Heart right ventricle (tissue), 16 donors: ENCODE data around the gene RPGRIP1. TPM values are rescaled to one million over a fixed set of nuclear protein-coding genes. Genes with fewer than 3 reads are reported as not detected.

ENCODE experiments used
- ATAC-seq, 8 donors: fragments of 200-7000 bp; cut with Tn5 transposase; one replicate each; pipeline ENCODE4 v1.9.1; 2020; ENCODE audit warnings: mild to moderate bottlenecking in 8 of 8, moderate library complexity in 8 of 8, moderate number of reproducible peaks in 1 of 8
- DNase-seq, 2 donors: peaks; one replicate each; pipeline ENCODE4 v3.0.0-alpha.2; 2020
- H3K27ac ChIP-seq, 10 donors: fragments of 200-600 bp; sonication (generic) in 2 of 10; one replicate each; pipeline versions ENCODE4 v1.5.0 to v1.8.0; 2020 to 2022; ENCODE audit warnings: mild to moderate bottlenecking in 3 of 10
- H3K27me3 ChIP-seq, 7 donors: fragments of 200-600 bp; one replicate each; pipeline ENCODE4 v1.8.0; 2021 to 2022; ENCODE audit warnings: mild to moderate bottlenecking in 2 of 7
- H3K36me3 ChIP-seq, 9 donors: fragments of 200-600 bp; sonication (generic) in 1 of 9; one replicate each; pipeline versions ENCODE4 v1.5.0 to v1.8.0; 2020 to 2022; ENCODE audit warnings: mild to moderate bottlenecking in 2 of 9
- H3K4me1 ChIP-seq, 9 donors: fragments of 200-600 bp; sonication (generic) in 1 of 9; one replicate each; pipeline versions ENCODE4 v1.5.0 to v1.8.0; 2020 to 2022; ENCODE audit warnings: mild to moderate bottlenecking in 4 of 9
- H3K4me3 ChIP-seq, 10 donors: fragments of 200-600 bp; sonication (generic) in 2 of 10; one replicate each; pipeline versions ENCODE4 v1.5.0 to v1.8.0; 2020 to 2022; ENCODE audit warnings: mild to moderate bottlenecking in 7 of 10, moderate library complexity in 2 of 10
- H3K9me3 ChIP-seq, 11 donors: fragments of 200-600 bp in 10 of 11; sonication (generic) in 2 of 11; one replicate each; pipeline versions ENCODE4 v1.5.0 to v1.8.0; 2013 to 2022; ENCODE audit warnings: mild to moderate bottlenecking in 2 of 11, control low read depth in 1 of 11, moderate library complexity in 1 of 11
- WGBS, 2 donors: extraction: QIAGEN DNeasy Blood & Tissue Kit; methylation state at CpG; one replicate each; pipeline ENCODE4 v1.1.7; 2013; ENCODE audit warnings: inconsistent platforms in 1 of 2; 5-methylcytosine and 5-hydroxymethylcytosine counted together
- intact Hi-C, 10 donors: fragments of 100-400 bp; cut with DNase I; formaldehyde crosslinking; loops; one replicate each; pipeline versions ENCODE4 v1.11.1 to v1.14.2; 2022
- polyA plus RNA-seq, 2 donors: library from polyadenylated mRNA; stranded (reverse); fragments of 200-250 nt; gene quantifications; one replicate each; pipeline ENCODE4 v1.2.3, GENCODE V29; 2013
- total RNA-seq, 10 donors: library from RNA; stranded (reverse); fragmentation: NEBNext Ultra II Directional in 3 of 10; extraction: Animal tissue kit (Norgen Biotek cat#: 25700) in 3 of 10; gene quantifications; one replicate each; pipeline versions ENCODE4 v1.2.1 to v1.2.4, GENCODE V29; 2021 to 2023
- TF ChIP-seq, protein P1 (sequence below), 9 donors: fragments of 200-600 bp; sonication (generic) in 2 of 9; IDR thresholded peaks; one replicate each; pipeline versions ENCODE4 v1.5.0 to v1.8.0; 2021 to 2022; ENCODE audit warnings: antibody characterized with exemption in 9 of 9, mild to moderate bottlenecking in 5 of 9, moderate library complexity in 1 of 9
- donor health status: Arrhythmogenic right ventricular cardiomyopathy.
- donor health status: ischemic (EF 13 %, LVEDD 7.1; RV severe dilation, severe dysfunction).
- donor health status: healthy with polysubstance abuse.
- donor health status: DM: no; HTN: yes; CAD: no.
- donor health status: DM: no; HTN: no; CAD: no.
- donor health status: ischemic (EF 25% LVEDD 6.9; RV normal size, moderate dysfunction).
- donor health status: ischemic (EF 25% LVEDD 5.7; RV mildly dilated, moderate dysfunction).
- donor health status: healthy.
- donor health status: DM: yes; HTN: yes; CAD: no.
- donor health status: Ischemic cardiomyopathy.
- donor health status: ischemic (EF 35%, LVEDD 5.7; RV mildly dilated, moderate dysfunction).
- donor health status: nonischemic (EF 11% LVEDD 7.7; RV severe dilation, severe dysfunction).
- donor health status: DM: yes; HTN: yes; CAD: no.
- donor health status: PGD.
- donor health status: ischemic (EF 29% LVEDD 5.4; RV normal size, mild dysfunction).
- donor health status: nonischemic (EF 23%, LVEDD 6.1; RV moderate dilation, normal function).

Gene RPGRIP1
- total and polyA plus RNA-seq, 12 donors, result 0.12 to 0.85 (median 0.34) TPM; not detected in 1

DNA sequence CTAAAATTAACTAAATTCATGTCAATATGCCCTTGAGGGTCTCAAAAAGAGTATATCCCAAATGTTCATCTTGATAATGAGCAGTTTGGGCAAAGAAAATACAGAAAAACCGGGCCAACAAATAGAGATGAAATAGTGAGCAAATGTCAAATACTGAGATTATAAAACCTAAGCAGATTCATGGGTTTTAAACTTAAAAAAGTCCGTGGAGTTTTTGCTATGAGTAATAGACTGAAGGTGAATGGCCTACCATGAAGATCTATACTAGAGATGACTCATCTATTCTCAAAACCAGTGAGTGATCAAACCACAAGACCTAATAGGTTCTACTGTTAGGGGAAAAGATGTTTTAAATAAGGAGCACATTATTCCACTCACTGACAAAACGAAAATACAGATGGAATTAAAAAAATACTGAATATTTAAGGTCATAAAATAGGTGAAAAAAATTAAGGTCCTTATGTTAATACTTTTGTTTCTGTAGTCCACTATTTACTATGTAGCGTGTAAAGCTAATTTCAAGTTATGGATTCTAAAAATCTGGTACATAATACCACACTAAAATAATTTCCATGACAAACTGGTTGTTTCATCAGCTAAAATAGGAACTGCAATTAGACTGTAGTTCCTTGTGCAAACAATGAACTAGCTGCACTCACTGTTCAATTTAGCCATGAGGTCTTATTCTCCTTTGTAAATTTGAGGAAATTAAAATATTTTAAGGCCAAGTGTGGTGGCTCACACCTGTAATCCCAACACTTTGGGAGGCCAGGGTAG lies 15.7 kb upstream of the RPGRIP1 start:
- WGBS, 2 donors, result 49 to 62% methylated on average over 4 of the region's 4 CpGs
- Histone ChIP-seq H3K36me3 (peaks cover 0 to 85% (median 21%) of the 10 kb centered on the region in 9 donors), H3K27ac (peak overlapping the region in 3 of 10 donors; percentile 24 to 54 (median 25)), H3K27me3 (no peaks in the 10 kb centered on the region), H3K9me3 (no peaks in the 10 kb centered on the region), H3K4me3 (peak overlapping the region in 1 of 10 donors; percentile 5), H3K4me1 (peaks cover 4 to 88% (median 82%) of the 10 kb centered on the region in 9 donors)
- intact Hi-C loops, result loop anchor here in 2 of 10 donors (10.0 kb wide), 1 partner anchor 121 kb away; the partner anchor contains the start of gene SUPT16H (in 2 of the 2)
- no peak for DNase-seq
- ATAC-seq, result no peak
- TF ChIP-seq, protein P1, sequence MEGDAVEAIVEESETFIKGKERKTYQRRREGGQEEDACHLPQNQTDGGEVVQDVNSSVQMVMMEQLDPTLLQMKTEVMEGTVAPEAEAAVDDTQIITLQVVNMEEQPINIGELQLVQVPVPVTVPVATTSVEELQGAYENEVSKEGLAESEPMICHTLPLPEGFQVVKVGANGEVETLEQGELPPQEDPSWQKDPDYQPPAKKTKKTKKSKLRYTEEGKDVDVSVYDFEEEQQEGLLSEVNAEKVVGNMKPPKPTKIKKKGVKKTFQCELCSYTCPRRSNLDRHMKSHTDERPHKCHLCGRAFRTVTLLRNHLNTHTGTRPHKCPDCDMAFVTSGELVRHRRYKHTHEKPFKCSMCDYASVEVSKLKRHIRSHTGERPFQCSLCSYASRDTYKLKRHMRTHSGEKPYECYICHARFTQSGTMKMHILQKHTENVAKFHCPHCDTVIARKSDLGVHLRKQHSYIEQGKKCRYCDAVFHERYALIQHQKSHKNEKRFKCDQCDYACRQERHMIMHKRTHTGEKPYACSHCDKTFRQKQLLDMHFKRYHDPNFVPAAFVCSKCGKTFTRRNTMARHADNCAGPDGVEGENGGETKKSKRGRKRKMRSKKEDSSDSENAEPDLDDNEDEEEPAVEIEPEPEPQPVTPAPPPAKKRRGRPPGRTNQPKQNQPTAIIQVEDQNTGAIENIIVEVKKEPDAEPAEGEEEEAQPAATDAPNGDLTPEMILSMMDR (IDR thresholded peaks at IDR 0.05), result no peak

DNA sequence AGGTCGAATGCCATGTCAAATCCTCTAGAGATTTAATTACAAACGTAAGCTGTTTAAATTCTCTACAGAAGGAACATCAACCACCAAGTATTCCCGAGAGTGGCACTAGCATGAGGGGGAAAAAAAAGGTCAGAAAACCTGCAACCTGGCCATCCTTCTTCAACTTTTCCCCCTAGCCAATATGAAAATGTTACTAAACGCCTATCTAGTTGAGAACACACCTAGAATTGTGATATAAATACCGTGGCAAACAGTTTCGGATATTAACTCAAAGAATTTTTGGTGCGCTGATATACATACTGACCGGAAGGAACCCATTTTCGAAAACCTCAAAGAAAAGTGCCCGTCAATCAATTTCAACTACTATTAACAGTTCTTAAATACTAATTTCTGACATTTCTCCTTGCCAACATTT lies 12.4 kb upstream of the RPGRIP1 start:
- Histone ChIP-seq H3K36me3 (peaks cover 0 to 55% (median 12%) of the 10 kb centered on the region in 9 donors), H3K9me3 (no peaks in the 10 kb centered on the region), H3K27me3 (no peaks in the 10 kb centered on the region), H3K27ac (peak overlapping the region in 6 of 10 donors; percentile 18 to 97 (median 96)), H3K4me3 (peak overlapping the region; percentile 1 to 97 (median 78)), H3K4me1 (peaks cover 4 to 69% (median 63%) of the 10 kb centered on the region in 9 donors)
- intact Hi-C loops, result loop anchor here in 3 of 10 donors (5.0 to 10.0 kb wide), 2 partner anchors 40 to 117 kb away; partner anchors contain the start of gene SUPT16H (in 2 of the 3)
- TF ChIP-seq, protein P1 (IDR thresholded peaks at IDR 0.05), result no peak
- no peak for DNase-seq
- ATAC-seq, result no peak
- WGBS, 2 donors, result 3 to 7% methylated on average over 10 of the region's 10 CpGs

DNA sequence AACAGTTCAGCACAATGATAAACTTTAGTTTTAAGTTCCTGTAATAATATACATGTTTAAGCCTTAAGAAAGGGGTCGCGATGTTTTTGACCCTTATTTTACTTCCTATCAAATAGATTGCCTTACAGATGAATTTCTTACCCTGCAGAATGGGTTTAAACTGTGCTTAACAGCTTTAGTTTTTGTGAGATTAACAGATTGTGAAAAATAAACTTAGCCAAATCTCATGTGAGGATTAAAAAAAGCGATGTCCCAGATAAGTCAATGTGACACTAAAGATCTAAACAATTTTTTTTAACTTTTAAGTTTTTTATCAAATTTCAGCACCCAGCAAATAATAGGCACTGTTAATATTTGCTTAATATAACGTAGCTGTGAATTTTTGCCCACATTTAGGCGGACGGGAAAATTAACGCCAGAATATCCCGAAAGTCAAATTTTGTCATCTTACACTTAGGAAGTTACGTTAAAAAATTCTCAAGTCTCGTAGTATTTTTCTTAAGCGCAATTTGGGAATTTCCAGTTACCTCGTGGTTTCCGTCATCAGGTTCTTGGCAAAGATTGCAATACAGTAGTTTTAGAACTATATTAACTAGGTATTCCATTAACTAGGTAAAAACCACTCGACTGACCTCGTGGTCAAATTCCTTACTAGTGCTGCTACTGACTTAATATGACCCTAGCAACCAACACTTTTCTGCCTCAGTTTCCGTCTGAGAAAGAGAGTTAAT lies 11.8 kb upstream of the RPGRIP1 start:
- peaks cover 4 to 63% (median 57%) of the 10 kb centered on the region in 9 donors for H3K4me1 ChIP-seq
- TF ChIP-seq, protein P1 (IDR thresholded peaks at IDR 0.05), result no peak
- WGBS, 2 donors, result 2 to 3% methylated on average over 16 of the region's 16 CpGs

More for the DNA sequence above, 11.8 kb upstream of the RPGRIP1 start:
- intact Hi-C loops, result loop anchor here in 3 of 10 donors (1.0 to 10.0 kb wide), 3 partner anchors 20 to 117 kb away; partner anchors contain the start of gene SUPT16H (in 2 of the 3)
- Histone ChIP-seq H3K27ac (peak overlapping the region in 8 of 10 donors; percentile 83 to 97 (median 96)), H3K27me3 (no peaks in the 10 kb centered on the region), H3K36me3 (peaks cover 0 to 48% (median 10%) of the 10 kb centered on the region in 9 donors), H3K9me3 (no peaks in the 10 kb centered on the region), H3K4me3 (peak overlapping the region; percentile 62 to 97 (median 79))
- no peak for ATAC-seq
- DNase-seq, result no peak
